Measurements from ENCODE around the gene KPTN. TPM values are rescaled to one million over a fixed set of nuclear protein-coding genes. Genes with fewer than 3 reads are reported as not detected.
A peak's percentile ranks its signal among the peaks of the same experiment; 100 is the strongest.

Gene KPTN
- total RNA-seq, 1 experiment from 2014 or later = 19.7 TPM

GRCh38 chr19:47429140-47429793, 54.8 kb downstream of the KPTN start:
- no peaks in the 10 kb centered on the region for H3K27me3 Mint-ChIP-seq (ENCODE audit: insufficient read depth, unreplicated experiment)
- intact Hi-C loops (cut with micrococcal nuclease; ENCODE audit: unreplicated experiment) = loop anchor here (5.0 to 10.0 kb wide), 2 partner anchors 84 to 147 kb away; partner anchors contain the start of gene DHX34
- H3K4me1 ChIP-seq = peaks cover 13% of the 10 kb centered on the region
- H3K27ac Mint-ChIP-seq (ENCODE audit: unreplicated experiment) = no peak overlapping the region
- ChIA-PET CTCF (interaction anchor here (0.7 to 2.0 kb wide), 11 partner anchors 8 to 283 kb away, joined by 3 to 25 read pairs (median 9); partner anchors contain the start of genes DHX34, KPTN and NAPA), POLR2A (no interaction called here)
- no peak for TF ChIP-seq CTCF (IDR thresholded peaks at IDR 0.05; ENCODE audit: insufficient read depth in 1 of 2, low read depth in 1 of 2, low read length in 1 of 2, severe bottlenecking in 1 of 2, unreplicated experiment in 1 of 2)
- no peaks in the 10 kb centered on the region for H3K36me3 ChIP-seq (ENCODE audit: control insufficient read depth, insufficient read depth, low read length)
- no peaks in the 10 kb centered on the region for H3K4me1 Mint-ChIP-seq (ENCODE audit: low read depth, unreplicated experiment)
- no peaks in the 10 kb centered on the region for H3K36me3 Mint-ChIP-seq (ENCODE audit: insufficient read depth, unreplicated experiment)
- H3K9me3 ChIP-seq = no peaks in the 10 kb centered on the region
- no peak overlapping the region for H3K4me3 Mint-ChIP-seq (ENCODE audit: unreplicated experiment)
- no peak for DNase-seq
- no peak overlapping the region for H3K4me3 ChIP-seq (ENCODE audit: low read depth, low read length)
- no peaks in the 10 kb centered on the region for H3K9me3 Mint-ChIP-seq (ENCODE audit: unreplicated experiment)
- H3K27me3 ChIP-seq (replicated peaks; ENCODE audit: control insufficient read depth, insufficient read depth, low read length) = no peaks in the 10 kb centered on the region
- no TSS peak for BruUV-seq (replicated peaks)

DNA sequence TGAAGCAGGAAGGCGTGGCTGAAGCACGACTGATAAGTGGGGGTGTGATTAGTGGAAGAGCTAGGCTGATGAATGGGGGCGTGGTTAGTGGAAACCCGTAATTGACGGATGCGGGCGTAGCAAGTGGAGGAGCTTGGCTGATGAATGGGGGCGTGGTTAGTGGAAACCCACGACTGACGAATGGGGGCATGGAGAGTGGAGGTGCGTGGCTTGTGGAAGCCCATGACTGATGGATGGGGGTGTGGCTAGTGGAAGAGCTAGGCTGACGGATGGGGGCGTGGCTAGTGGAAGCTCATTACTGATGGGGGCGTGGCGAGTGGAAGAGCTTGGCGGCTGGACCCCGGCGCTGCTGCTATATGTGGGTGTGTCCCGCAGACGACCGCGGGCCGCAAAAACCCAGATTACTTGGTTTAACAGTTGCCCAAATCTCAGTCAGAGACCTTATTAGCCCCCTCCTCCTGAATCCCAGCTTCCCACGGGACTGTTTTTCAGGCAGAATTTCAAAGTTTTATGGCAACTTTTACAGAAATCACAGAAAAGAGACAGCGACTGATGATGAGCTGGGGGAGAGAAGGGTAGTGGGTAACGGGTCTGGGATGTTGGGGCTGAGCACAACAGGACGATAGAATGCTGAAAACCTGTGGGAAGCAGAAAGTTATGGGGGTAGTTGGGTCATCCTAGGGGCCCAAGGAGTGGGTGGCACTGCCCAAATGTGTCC, 55.7 kb downstream of the KPTN start:
- Mint-ChIP-seq H3K9me3 (ENCODE audit: unreplicated experiment) (no peaks in the 10 kb centered on the region), H3K27ac (ENCODE audit: unreplicated experiment) (no peak overlapping the region), H3K27me3 (ENCODE audit: insufficient read depth, unreplicated experiment) (peaks cover 4% of the 10 kb centered on the region), H3K4me3 (ENCODE audit: unreplicated experiment) (no peak overlapping the region), H3K36me3 (ENCODE audit: insufficient read depth, unreplicated experiment) (no peaks in the 10 kb centered on the region), H3K4me1 (ENCODE audit: low read depth, unreplicated experiment) (no peaks in the 10 kb centered on the region)
- no peaks in the 10 kb centered on the region for H3K36me3 ChIP-seq (ENCODE audit: control insufficient read depth, insufficient read depth, low read length)
- intact Hi-C loops (cut with micrococcal nuclease; ENCODE audit: unreplicated experiment) = loop anchor here (5.0 to 10.0 kb wide), 2 partner anchors 84 to 146 kb away; partner anchors contain the start of gene DHX34
- H3K4me3 ChIP-seq (ENCODE audit: low read depth, low read length) = peak overlapping the region; percentile 13; the same call in 1 of the 2 replicates
- TF ChIP-seq CTCF (IDR thresholded peaks at IDR 0.05; ENCODE audit: insufficient read depth in 1 of 2, low read depth in 1 of 2, low read length in 1 of 2, severe bottlenecking in 1 of 2, unreplicated experiment in 1 of 2) = no peak
- H3K27me3 ChIP-seq (replicated peaks; ENCODE audit: control insufficient read depth, insufficient read depth, low read length) = peaks cover 3% of the 10 kb centered on the region
- H3K9me3 ChIP-seq = no peaks in the 10 kb centered on the region
- DNase-seq = peak; percentile 92 to 98
- CTCF ChIA-PET = interaction anchor here (0.5 to 2.0 kb wide), 26 partner anchors 8 to 1770 kb away, joined by 3 to 25 read pairs (median 5); partner anchors contain the start of genes DHX34, INAFM1, KPTN and NAPA
- peaks cover 13% of the 10 kb centered on the region for H3K4me1 ChIP-seq
- no TSS peak for BruUV-seq (replicated peaks)
- POLR2A ChIA-PET = interaction anchor here (0.5 to 0.8 kb wide), 5 partner anchors 80 to 1968 kb away, joined by 3 to 7 read pairs (median 5); no protein-coding TSS in a partner anchor
